HG03521 (cell line): ENCODE results near the gene MAP9.
"Not testable (repeated sequence)": the region's sequence is repeated elsewhere in the genome, so short reads cannot be mapped to it uniquely, and the experiment has no call there.

Experiments used
- ATAC-seq: cut with Tn5 transposase; IDR thresholded peaks from one replicate; pipeline ENCODE4 v1.9.1; 2021; ENCODE audit warnings: mild to moderate bottlenecking, moderate library complexity; ENCODE audit not compliant: unreplicated experiment

MAP9 gene

DNA sequence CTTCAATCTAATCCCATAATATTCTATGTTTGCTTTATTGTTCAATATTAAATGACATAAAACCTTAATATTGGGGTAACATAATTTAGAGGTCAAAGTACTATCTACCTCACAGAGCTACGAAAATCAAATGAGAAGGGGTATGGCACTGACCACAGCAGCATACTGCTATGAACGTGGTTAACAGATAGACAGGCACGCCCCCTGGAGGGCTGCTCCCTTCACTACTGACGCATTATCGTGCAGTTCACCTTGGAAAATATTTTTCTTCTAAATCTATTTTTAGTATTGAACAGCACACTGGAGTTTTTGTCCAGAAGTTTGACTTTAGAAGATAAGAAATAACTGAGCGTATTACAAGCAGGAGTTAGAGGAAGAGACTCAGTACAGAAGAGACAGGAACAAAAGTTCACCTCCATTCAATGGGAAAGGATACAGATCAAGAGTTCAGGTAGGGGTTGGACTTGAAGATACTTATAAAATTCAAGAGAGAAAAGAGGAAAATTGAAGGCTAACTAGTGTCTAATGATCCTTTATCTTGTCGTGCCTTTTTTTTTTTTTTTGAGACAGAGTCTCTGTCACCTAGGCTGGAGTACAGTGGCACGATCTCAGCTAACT is 22.7 kb downstream of the MAP9 start:
- ATAC-seq, result peak; percentile 99

DNA sequence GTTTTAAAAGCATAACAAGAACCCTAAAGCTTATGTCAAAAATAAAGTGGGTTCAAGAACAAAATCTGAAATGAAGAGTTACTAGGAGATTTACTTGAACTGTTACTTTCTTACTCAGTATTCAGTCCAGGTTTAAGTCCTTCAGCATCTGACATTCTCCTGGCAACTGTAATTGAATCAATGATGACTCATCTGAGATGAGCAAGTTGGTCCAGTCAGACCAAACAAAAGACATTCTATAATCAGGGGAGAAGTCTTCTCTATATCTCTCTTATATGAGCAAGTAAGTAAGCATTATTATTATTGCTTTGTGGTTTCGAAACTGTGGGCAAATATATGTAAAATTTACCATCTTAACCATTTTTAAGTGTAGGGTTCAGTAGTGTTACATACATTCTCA is 34.6 kb downstream of the MAP9 start:
- ATAC-seq, result no peak

DNA sequence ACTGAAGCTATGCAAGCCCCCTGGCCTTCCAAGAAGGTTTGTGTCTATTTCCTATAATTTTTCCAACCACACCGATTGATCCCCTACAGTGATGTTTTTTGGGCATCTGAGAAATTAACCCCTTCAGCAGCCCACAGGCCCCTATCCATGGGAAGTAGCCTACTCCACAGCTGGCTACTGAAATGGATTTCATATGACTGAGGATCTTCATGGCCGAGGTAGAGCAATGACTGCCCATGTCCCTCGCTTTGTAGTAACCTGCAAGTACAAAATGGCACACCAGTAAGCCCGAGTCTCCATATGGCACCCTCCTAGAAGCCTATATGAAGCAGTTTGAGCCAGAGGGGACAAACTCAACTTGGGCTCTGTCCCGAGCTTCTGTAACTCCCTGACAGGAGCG is 36.8 kb downstream of the MAP9 start:
- ATAC-seq, result no peak

DNA sequence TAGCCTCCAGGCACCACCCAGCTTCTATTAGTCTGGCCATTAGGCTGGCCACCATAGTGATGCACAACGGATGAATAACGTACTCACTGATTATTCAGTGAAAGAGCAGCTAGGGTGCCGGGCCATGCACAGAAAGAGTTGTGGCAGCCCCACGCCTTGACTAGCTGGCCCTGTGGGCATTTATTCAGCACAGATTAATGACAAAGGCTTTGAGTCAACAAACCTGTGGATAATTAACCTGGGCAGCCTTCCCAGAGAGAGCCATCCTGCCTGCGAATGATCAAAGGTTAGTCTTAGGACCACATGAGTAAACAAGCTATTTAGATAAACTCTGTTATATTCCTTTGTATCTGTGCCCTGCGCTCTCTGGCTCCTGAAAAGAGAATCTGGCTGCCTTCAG is 37.2 kb downstream of the MAP9 start:
- no peak for ATAC-seq

DNA sequence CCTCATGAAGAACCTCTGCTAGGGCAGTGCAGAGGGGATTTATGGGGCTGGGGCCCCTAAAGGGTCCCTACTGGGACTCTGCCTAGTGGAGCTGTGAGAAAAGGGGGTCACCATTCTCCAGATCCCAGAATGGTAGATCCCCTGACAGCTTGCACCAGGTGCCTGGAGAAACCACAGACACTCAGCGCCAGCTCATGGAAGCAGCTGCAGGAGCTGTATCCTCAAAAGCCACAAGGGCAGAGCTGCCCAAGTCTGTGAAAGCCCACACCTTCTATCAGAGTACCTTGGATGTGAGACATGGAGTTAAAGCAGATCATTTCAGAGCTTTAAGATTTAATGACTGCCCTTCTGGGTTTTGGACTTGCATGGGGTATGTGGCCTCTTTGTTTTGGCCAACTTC is 38.6 kb downstream of the MAP9 start:
- no peak for ATAC-seq

DNA sequence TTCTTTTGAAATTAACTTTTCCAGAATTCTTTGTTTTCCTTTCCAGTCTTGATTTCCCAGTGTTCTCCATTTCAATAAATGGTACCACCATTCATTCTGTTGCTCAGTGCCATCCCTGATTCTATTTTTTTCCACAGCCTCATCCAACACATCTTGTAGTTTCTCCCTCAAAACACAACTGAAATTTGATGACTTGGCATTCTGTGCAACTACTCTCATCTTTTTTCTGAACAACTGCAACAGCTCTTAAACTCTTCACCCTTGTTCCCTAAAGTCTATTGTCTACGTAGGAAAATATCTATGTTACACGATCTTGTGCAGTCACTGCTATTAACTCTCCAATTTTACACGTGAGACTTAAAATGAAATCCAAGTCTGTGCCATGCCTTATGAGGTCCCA is 40.5 kb downstream of the MAP9 start:
- no peak for ATAC-seq

DNA sequence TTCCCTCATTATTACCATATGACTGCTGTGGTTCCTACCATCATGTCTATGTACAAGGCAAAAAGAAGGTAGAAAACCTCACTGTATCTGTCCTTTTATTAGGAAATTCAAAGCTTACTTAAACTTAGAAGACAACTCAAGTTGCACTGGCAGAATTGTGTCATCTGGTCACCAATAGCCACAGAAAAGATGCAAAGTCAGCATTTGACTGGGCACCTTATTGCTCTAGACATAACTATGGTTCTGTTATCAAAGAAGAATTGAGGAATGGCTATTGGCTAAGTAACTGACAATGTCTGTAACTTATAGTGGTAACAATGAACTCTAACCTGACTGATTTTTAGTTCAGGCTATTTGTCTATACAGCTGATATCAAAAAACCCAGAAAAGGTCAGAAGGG is 45.3 kb downstream of the MAP9 start:
- no peak for ATAC-seq

DNA sequence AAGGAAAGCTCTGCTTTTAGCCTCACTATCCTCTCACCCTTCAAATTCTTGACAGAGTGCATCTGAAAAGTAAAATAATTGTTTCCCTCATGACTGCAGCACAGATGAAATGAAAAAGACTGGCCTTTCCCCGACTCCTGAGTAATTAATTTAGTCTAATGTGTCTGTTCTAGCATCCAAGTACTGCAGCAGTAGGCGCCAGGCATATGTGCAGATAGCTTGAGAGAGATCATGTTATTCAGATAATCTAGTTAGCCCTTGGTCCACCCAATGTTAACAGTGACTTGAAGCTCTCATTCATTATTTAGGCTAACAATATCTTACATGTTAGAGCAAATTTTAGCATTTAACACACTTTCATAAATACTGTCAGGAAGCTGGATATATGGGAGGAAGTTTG is 54.0 kb downstream of the MAP9 start:
- no peak for ATAC-seq

DNA sequence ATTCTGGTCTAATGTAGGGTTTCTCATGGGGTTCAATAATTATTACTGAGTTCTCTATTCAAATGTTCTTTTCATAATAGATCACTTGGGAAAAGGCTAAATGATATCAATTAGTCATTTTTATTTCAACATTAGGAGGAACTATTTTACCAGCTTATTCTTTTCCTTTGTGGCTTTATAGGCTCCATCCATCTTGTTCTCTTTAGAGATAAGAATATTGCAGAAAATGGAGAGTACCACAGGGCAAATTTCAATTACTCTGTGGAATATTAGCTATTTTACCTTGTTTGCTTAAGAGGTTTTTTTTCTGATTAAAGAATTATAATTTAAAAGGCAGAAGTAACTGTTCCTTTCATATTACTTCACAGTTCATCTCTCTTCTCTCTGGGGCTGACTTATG is 55.8 kb downstream of the MAP9 start:
- ATAC-seq, result no peak

DNA sequence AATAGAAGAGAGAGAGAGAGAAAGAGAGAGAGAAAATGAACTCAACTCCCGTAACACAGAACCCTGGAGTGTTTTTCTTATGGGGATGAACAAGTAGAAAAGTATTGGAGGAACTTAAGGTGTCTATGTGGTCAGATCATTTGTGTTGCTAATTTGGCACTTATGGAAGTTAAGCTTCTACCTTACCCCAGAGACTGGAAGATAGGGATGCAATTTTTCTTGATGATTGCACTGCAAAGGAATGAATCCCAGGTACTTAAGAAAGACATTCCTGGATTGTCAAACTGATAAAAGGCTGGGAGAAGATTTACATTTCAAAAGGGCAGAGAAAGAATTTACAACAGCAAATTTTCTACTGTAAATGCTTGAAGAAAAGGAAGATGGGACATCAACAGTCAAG is 57.2 kb downstream of the MAP9 start:
- ATAC-seq, result no peak

DNA sequence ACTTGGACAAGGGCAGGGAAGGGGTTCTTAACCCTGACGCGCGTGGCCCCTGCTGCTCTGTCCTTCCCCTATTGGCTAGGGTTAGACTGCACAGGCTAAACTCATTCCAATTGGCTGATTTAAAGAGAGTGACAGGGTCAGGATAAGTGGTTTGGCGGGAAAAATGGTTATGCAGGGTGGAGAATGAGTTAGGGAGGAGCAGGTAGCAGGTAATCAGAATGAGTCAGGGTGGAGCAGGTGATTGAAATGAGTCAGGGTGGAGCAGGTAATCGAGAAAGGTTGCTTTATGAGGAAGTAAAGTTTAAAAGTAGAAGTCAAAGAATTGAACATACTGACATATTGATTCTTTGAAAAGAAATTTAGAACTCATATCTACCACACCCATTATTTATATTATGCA is 64.7 kb downstream of the MAP9 start:
- not testable (repeated sequence) for ATAC-seq

DNA sequence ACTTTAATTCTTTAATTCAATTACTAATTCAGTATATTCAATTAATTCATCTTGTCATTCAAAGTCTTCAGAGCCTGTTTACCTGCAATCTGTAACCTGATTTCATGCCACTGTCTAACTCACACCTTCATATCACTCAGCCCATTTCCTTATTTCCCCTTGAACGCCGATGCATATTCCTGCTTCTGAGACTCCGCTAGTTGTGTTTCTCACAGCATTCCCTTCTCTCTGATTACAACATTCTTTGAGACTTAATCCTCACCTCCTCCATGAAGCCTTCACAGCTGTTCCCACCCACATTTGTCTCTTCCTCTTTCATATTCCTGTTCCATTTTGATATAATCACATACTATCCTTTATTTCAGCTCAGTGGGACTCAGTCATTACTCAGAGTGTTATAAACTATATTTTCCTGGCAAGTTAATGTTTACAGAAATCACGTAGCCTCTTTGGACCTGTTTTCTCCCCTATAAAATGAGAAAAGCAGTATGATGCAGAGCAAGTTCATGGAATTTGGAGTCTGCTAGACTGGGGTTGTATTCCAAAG is 69.0 kb downstream of the MAP9 start:
- no peak for ATAC-seq

DNA sequence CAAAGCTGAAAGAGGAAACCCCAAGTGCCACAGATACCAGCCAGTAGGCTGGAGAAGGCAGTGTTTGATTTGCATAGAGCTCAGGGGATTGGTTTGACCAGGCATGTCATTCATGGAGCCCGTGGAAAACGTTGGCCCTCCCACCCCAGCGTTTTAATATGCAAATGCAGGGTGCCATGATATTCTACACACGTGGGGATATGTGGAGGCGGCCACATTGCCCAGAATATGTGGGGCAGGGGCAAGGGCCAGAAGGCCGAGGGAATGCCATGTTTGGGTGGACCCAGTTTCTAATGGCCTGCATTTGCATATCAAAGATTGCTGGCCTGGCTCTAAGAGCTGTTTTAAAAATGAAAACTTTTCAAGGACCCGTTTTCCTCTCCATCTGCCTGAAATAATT is 71.1 kb downstream of the MAP9 start:
- ATAC-seq, result no peak

DNA sequence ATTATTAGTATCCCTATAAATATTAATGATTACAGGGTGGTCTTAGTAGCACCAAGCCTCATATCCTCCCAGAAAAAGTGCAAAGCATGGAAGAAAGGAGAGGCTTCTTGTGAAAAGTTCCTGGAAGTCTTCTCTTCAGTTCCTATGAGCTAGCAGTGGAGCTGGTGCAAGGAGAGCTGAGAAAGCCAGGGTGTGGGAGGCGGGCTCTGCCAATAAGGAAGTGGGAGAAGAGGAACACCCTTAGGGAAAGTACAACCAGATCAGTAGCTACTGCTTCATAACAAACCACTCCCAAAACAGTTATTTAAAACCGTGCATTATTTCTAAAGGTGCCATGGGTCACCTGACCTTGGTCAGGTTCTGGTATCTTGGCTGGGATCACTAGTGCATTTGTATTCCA is 72.4 kb downstream of the MAP9 start:
- no peak for ATAC-seq

DNA sequence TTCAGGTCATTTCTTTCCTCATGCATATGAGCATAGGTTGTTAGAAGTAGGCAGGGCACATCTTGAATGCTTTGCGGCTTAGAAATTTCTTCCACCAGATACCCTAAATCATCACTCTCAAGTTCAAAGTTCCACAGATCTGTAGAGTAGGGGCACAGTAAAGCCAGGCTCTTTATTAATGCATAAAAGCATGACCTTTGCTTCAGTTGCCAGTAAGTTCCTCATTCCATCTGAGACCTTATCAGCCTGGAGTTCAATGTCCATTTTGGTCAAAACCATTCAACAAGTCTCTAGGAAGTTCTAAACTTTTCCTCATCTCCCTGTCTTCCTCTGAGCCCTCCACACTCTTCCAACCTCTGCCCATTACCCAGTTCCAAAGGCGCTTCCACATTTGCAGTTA is 77.7 kb downstream of the MAP9 start:
- no peak for ATAC-seq
